CD4-positive, alpha-beta T cell (primary cell): ENCODE measurements around the gene TOPAZ1. TPM values are rescaled to one million over a fixed set of nuclear protein-coding genes. Genes with fewer than 3 reads are reported as not detected.
A peak's percentile ranks its signal among the peaks of the same experiment; 100 is the strongest.

ENCODE experiments used
- ATAC-seq: fragments of 200-7000 bp; cut with Tn5 transposase; one replicate; pipeline ENCODE4 v1.10.0; 2022; ENCODE audit warnings: mild to moderate bottlenecking; ENCODE audit not compliant: poor library complexity
- CTCF ChIA-PET: fragments of 350-600 bp; sonication (Branson Sonifier 250); formaldehyde crosslinking; loops from one replicate; lab custom pipeline; 2021; ENCODE audit warnings: antibody characterized with exemption, inconsistent platforms; lab: Charles Lee
- POLR2A ChIA-PET: fragments of 350-600 bp; sonication (Branson Sonifier 250); formaldehyde crosslinking; loops from one replicate; lab custom pipeline; 2021; ENCODE audit warnings: antibody characterized with exemption, inconsistent platforms; lab: Charles Lee
- DNase-seq, 14 experiments: peaks; one replicate each; pipeline ENCODE4 v3.0.0-alpha.2; 2013 to 2020; ENCODE audit warnings: mixed read lengths in 2 of 14
- H3K27ac ChIP-seq, 2 donors: one replicate each; pipeline versions ENCODE4 v1.5.1 to v1.7.0; 2013; ENCODE audit warnings: low read length in 2 of 2, low read depth in 1 of 2, mild to moderate bottlenecking in 1 of 2
- H3K27me3 ChIP-seq, 2 experiments: 1 replicate in 1 of 2; 2 replicates in 1 of 2; pipeline versions ENCODE4 v1.6.1 to v1.7.0; 2013; ENCODE audit warnings: low read length in 2 of 2, control low read depth in 1 of 2, mild to moderate bottlenecking in 1 of 2, moderate library complexity in 1 of 2; ENCODE audit not compliant: insufficient read depth in 2 of 2, control insufficient read depth in 1 of 2
- H3K36me3 ChIP-seq: one replicate; pipeline ENCODE4 v1.6.1; 2013; ENCODE audit warnings: low read length, control low read depth; ENCODE audit not compliant: insufficient read depth
- H3K4me1 ChIP-seq: one replicate; pipeline ENCODE4 v1.6.1; 2013; ENCODE audit warnings: low read length, control low read depth; ENCODE audit not compliant: insufficient read depth
- H3K4me3 ChIP-seq: one replicate; pipeline ENCODE4 v1.5.1; 2013; ENCODE audit warnings: mild to moderate bottlenecking, low read length, moderate library complexity
- H3K9me3 ChIP-seq, 2 experiments: 1 replicate in 1 of 2; 2 replicates in 1 of 2; pipeline versions ENCODE4 v1.6.1 to v1.7.0; 2013; ENCODE audit warnings: low read length in 2 of 2, mild to moderate bottlenecking in 2 of 2, control low read depth in 1 of 2, moderate library complexity in 1 of 2; ENCODE audit not compliant: control insufficient read depth in 1 of 2, insufficient read depth in 1 of 2
- H3K27ac Mint-ChIP-seq: one replicate; pipeline ENCODE4 v1.8.0; 2020; ENCODE audit warnings: mixed read lengths
- H3K27me3 Mint-ChIP-seq: one replicate; pipeline ENCODE4 v1.8.0; 2021; ENCODE audit warnings: mixed read lengths
- H3K36me3 Mint-ChIP-seq: one replicate; pipeline ENCODE4 v1.8.0; 2021; ENCODE audit warnings: low read depth, mixed read lengths
- H3K4me1 Mint-ChIP-seq: one replicate; pipeline ENCODE4 v1.8.0; 2021; ENCODE audit warnings: low read depth, mixed read lengths
- H3K4me3 Mint-ChIP-seq: one replicate; pipeline ENCODE4 v1.8.0; 2020; ENCODE audit warnings: mild to moderate bottlenecking, mixed read lengths
- H3K9me3 Mint-ChIP-seq: one replicate; pipeline ENCODE4 v1.8.0; 2020; ENCODE audit warnings: mixed read lengths
- CTCF ChIP-seq: fragments of 200-600 bp; IDR thresholded peaks from one replicate; pipeline ENCODE4 v1.8.0; 2022; ENCODE audit warnings: antibody characterized with exemption, mild to moderate bottlenecking
- intact Hi-C, 2 experiments: fragments of 100-400 bp; cut with DNase I in 1 of 2; cut with micrococcal nuclease in 1 of 2; formaldehyde crosslinking; loops; one replicate each; pipeline versions ENCODE4 v1.15.1 to v1.9.0; 2023 to 2025; cut with DNase I, micrococcal nuclease
- total RNA-seq, 174 experiments: library from RNA in 2 of 174; stranded (reverse) in 2 of 174; gene quantifications; one replicate each; pipeline ENCODE4 v1.2.3 and lab custom pipeline; 2021 to 2026

TOPAZ1 gene
- total RNA-seq, 2 experiments from 2014 or later, result not detected

GRCh38 chr3:44321335-44321734, 79.6 kb downstream of the TOPAZ1 start:
- H3K9me3 Mint-ChIP-seq, result no peaks in the 10 kb centered on the region
- ATAC-seq (no peak), DNase-seq (no peak)
- TF ChIP-seq CTCF, result no peak
- Histone ChIP-seq H3K9me3 (no peaks in the 10 kb centered on the region), H3K36me3 (no peaks in the 10 kb centered on the region), H3K27me3 (no peaks in the 10 kb centered on the region), H3K27ac (no peak overlapping the region), H3K4me1 (peaks cover 3% of the 10 kb centered on the region), H3K4me3 (no peak overlapping the region)
- POLR2A ChIA-PET, result no interaction called here
- H3K27me3 Mint-ChIP-seq, result peaks cover 17% of the 10 kb centered on the region
- CTCF ChIA-PET, result no interaction called here
- H3K27ac Mint-ChIP-seq, result no peak overlapping the region
- H3K4me1 Mint-ChIP-seq, result no peaks in the 10 kb centered on the region
- no peak overlapping the region for H3K4me3 Mint-ChIP-seq
- intact Hi-C loops, result loop anchor here in 1 of 2 experiments (10.0 kb wide), 1 partner anchor 113 kb away; no protein-coding TSS in a partner anchor
- H3K36me3 Mint-ChIP-seq, result no peaks in the 10 kb centered on the region

- no peaks in the 10 kb centered on the region for H3K36me3 Mint-ChIP-seq
- Histone ChIP-seq H3K4me1 (peaks cover 3% of the 10 kb centered on the region), H3K36me3 (no peaks in the 10 kb centered on the region), H3K27ac (no peak overlapping the region), H3K9me3 (no peaks in the 10 kb centered on the region), H3K4me3 (no peak overlapping the region), H3K27me3 (no peaks in the 10 kb centered on the region)
- DNase-seq, result peak; percentile 20 to 72 (median 48)
- ATAC-seq, result no peak
- no peak overlapping the region for H3K27ac Mint-ChIP-seq
- H3K4me1 Mint-ChIP-seq, result no peaks in the 10 kb centered on the region
- ChIA-PET POLR2A (interaction anchor here (1.5 to 1.7 kb wide), 2 partner anchors 14 to 187 kb away, joined by 3 to 6 read pairs; partner anchors contain the start of gene TCAIM), CTCF (interaction anchor here (1.0 to 1.2 kb wide), 2 partner anchors 15 to 664 kb away, joined by 3 read pairs; partner anchors contain the start of gene TCAIM)
- H3K4me3 Mint-ChIP-seq, result no peak overlapping the region
- TF ChIP-seq CTCF, result peak; percentile 90
- peaks cover 10% of the 10 kb centered on the region for H3K27me3 Mint-ChIP-seq
- intact Hi-C loops, result loop anchor here (1.0 to 10.0 kb wide), 3 partner anchors 111 to 591 kb away; no protein-coding TSS in a partner anchor
- H3K9me3 Mint-ChIP-seq, result no peaks in the 10 kb centered on the region
Measured at GRCh38 chr3:44323341-44323955, 81.8 kb downstream of the TOPAZ1 start.

DNA sequence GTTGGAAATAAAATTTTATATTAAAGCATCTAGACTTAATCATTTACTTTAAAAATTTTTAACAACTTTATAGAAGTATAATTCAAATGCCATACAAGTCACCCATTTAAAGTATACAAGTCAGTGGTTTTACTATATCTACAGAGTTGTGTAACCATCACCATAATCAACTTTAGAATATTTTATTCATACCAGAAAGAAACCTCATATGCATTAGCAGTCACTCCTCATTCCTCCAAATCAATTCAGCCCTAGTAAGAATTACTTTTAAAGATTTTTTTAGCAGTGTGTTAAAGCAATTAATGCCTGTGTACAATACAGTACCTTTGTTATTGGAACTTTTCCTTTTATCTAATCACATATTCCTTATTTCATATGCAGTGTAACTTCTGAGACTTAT, 82.9 kb downstream of the TOPAZ1 start:
- Histone ChIP-seq H3K9me3 (no peaks in the 10 kb centered on the region), H3K36me3 (no peaks in the 10 kb centered on the region), H3K27me3 (peaks cover 0 to 9% of the 10 kb centered on the region in 2 experiments), H3K4me3 (no peak overlapping the region), H3K27ac (no peak overlapping the region), H3K4me1 (no peaks in the 10 kb centered on the region)
- Mint-ChIP-seq H3K9me3 (no peaks in the 10 kb centered on the region), H3K36me3 (no peaks in the 10 kb centered on the region), H3K4me3 (no peak overlapping the region), H3K4me1 (no peaks in the 10 kb centered on the region), H3K27ac (no peak overlapping the region), H3K27me3 (peaks cover 6% of the 10 kb centered on the region)
- DNase-seq (no peak), ATAC-seq (no peak)
- CTCF ChIA-PET, result interaction anchor here (1.2 kb wide), 1 partner anchor 663 kb away, joined by 3 read pairs; no protein-coding TSS in a partner anchor
- POLR2A ChIA-PET, result interaction anchor here (1.5 to 1.7 kb wide), 2 partner anchors 13 to 186 kb away, joined by 3 to 6 read pairs; partner anchors contain the start of gene TCAIM
- intact Hi-C loops, result loop anchor here in 1 of 2 experiments (10.0 kb wide), 1 partner anchor 110 kb away; no protein-coding TSS in a partner anchor
- TF ChIP-seq CTCF, result no peak
